Measurements from ENCODE around the gene AMT. TPM values are rescaled to one million over a fixed set of nuclear protein-coding genes. Genes with fewer than 3 reads are reported as not detected.

The AMT gene
- total and polyA plus RNA-seq, 2 experiments from 2014 or later = 32.8 to 35.6 TPM

DNA sequence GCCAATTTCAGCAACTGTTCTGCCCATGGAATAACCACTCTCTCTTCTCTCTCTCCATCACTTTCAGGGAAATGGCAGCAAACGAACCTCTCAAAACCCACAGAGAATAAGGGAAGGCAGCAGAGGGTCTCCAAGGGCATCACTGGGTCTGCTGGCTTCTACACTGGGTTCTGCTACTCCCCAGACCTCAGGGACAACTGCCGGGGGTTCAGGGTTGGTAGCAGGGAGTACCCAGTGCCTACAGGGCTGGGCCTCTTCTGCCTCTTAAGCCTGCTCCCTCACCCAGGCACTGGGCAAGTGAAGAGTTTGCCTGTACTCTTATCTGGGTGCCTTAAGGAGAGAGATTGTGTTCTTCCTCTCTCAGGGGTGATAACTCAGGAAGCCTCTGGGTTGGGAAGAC, 7.5 kb downstream of the AMT start:
- H3F3A ChIP-seq (replicated peaks; ENCODE audit: low read depth) = peaks cover 14% of the 10 kb centered on the region
- H3K4me2 ChIP-seq = no peak overlapping the region
- peaks cover 11% of the 10 kb centered on the region for H3K4me1 ChIP-seq (ENCODE audit: insufficient read depth)
- H3K4me1 Mint-ChIP-seq = peaks cover 28% of the 10 kb centered on the region
- no peaks in the 10 kb centered on the region for H3K9me2 ChIP-seq (ENCODE audit: insufficient read depth)
- TF ChIP-seq, protein P1, sequence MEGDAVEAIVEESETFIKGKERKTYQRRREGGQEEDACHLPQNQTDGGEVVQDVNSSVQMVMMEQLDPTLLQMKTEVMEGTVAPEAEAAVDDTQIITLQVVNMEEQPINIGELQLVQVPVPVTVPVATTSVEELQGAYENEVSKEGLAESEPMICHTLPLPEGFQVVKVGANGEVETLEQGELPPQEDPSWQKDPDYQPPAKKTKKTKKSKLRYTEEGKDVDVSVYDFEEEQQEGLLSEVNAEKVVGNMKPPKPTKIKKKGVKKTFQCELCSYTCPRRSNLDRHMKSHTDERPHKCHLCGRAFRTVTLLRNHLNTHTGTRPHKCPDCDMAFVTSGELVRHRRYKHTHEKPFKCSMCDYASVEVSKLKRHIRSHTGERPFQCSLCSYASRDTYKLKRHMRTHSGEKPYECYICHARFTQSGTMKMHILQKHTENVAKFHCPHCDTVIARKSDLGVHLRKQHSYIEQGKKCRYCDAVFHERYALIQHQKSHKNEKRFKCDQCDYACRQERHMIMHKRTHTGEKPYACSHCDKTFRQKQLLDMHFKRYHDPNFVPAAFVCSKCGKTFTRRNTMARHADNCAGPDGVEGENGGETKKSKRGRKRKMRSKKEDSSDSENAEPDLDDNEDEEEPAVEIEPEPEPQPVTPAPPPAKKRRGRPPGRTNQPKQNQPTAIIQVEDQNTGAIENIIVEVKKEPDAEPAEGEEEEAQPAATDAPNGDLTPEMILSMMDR (conservative IDR thresholded peaks at IDR 0.05; ENCODE audit: low read depth in 2 of 2) = no peak
- no peak for TF ChIP-seq ZNF331 (CRISPR knock-in tag; IDR thresholded peaks at IDR 0.05; ENCODE audit: low read depth)
- TF ChIP-seq NANOG (IDR thresholded peaks at IDR 0.05; ENCODE audit: borderline replicate concordance) = no peak
- TF ChIP-seq, protein P2, sequence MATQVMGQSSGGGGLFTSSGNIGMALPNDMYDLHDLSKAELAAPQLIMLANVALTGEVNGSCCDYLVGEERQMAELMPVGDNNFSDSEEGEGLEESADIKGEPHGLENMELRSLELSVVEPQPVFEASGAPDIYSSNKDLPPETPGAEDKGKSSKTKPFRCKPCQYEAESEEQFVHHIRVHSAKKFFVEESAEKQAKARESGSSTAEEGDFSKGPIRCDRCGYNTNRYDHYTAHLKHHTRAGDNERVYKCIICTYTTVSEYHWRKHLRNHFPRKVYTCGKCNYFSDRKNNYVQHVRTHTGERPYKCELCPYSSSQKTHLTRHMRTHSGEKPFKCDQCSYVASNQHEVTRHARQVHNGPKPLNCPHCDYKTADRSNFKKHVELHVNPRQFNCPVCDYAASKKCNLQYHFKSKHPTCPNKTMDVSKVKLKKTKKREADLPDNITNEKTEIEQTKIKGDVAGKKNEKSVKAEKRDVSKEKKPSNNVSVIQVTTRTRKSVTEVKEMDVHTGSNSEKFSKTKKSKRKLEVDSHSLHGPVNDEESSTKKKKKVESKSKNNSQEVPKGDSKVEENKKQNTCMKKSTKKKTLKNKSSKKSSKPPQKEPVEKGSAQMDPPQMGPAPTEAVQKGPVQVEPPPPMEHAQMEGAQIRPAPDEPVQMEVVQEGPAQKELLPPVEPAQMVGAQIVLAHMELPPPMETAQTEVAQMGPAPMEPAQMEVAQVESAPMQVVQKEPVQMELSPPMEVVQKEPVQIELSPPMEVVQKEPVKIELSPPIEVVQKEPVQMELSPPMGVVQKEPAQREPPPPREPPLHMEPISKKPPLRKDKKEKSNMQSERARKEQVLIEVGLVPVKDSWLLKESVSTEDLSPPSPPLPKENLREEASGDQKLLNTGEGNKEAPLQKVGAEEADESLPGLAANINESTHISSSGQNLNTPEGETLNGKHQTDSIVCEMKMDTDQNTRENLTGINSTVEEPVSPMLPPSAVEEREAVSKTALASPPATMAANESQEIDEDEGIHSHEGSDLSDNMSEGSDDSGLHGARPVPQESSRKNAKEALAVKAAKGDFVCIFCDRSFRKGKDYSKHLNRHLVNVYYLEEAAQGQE (IDR thresholded peaks at IDR 0.05; ENCODE audit: unreplicated experiment) = no peak
- TF ChIP-seq, protein P3, sequence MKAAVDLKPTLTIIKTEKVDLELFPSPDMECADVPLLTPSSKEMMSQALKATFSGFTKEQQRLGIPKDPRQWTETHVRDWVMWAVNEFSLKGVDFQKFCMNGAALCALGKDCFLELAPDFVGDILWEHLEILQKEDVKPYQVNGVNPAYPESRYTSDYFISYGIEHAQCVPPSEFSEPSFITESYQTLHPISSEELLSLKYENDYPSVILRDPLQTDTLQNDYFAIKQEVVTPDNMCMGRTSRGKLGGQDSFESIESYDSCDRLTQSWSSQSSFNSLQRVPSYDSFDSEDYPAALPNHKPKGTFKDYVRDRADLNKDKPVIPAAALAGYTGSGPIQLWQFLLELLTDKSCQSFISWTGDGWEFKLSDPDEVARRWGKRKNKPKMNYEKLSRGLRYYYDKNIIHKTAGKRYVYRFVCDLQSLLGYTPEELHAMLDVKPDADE (IDR thresholded peaks at IDR 0.05) = no peak
- TF ChIP-seq POLR2AphosphoS5 (IDR thresholded peaks at IDR 0.05; ENCODE audit: low read depth) = no peak
- TF ChIP-seq CREB1 (CRISPR knock-in tag; IDR thresholded peaks at IDR 0.05; ENCODE audit: low read depth) = no peak
- no peak for TF ChIP-seq ZNF114 (CRISPR knock-in tag; IDR thresholded peaks at IDR 0.05)
- TF ChIP-seq EZH2phosphoT487 (IDR thresholded peaks at IDR 0.05; ENCODE audit: unreplicated experiment) = no peak
- no peak for TF ChIP-seq EZH2 (IDR thresholded peaks at IDR 0.05; ENCODE audit: low read depth, unreplicated experiment)
- TF ChIP-seq, protein P4, sequence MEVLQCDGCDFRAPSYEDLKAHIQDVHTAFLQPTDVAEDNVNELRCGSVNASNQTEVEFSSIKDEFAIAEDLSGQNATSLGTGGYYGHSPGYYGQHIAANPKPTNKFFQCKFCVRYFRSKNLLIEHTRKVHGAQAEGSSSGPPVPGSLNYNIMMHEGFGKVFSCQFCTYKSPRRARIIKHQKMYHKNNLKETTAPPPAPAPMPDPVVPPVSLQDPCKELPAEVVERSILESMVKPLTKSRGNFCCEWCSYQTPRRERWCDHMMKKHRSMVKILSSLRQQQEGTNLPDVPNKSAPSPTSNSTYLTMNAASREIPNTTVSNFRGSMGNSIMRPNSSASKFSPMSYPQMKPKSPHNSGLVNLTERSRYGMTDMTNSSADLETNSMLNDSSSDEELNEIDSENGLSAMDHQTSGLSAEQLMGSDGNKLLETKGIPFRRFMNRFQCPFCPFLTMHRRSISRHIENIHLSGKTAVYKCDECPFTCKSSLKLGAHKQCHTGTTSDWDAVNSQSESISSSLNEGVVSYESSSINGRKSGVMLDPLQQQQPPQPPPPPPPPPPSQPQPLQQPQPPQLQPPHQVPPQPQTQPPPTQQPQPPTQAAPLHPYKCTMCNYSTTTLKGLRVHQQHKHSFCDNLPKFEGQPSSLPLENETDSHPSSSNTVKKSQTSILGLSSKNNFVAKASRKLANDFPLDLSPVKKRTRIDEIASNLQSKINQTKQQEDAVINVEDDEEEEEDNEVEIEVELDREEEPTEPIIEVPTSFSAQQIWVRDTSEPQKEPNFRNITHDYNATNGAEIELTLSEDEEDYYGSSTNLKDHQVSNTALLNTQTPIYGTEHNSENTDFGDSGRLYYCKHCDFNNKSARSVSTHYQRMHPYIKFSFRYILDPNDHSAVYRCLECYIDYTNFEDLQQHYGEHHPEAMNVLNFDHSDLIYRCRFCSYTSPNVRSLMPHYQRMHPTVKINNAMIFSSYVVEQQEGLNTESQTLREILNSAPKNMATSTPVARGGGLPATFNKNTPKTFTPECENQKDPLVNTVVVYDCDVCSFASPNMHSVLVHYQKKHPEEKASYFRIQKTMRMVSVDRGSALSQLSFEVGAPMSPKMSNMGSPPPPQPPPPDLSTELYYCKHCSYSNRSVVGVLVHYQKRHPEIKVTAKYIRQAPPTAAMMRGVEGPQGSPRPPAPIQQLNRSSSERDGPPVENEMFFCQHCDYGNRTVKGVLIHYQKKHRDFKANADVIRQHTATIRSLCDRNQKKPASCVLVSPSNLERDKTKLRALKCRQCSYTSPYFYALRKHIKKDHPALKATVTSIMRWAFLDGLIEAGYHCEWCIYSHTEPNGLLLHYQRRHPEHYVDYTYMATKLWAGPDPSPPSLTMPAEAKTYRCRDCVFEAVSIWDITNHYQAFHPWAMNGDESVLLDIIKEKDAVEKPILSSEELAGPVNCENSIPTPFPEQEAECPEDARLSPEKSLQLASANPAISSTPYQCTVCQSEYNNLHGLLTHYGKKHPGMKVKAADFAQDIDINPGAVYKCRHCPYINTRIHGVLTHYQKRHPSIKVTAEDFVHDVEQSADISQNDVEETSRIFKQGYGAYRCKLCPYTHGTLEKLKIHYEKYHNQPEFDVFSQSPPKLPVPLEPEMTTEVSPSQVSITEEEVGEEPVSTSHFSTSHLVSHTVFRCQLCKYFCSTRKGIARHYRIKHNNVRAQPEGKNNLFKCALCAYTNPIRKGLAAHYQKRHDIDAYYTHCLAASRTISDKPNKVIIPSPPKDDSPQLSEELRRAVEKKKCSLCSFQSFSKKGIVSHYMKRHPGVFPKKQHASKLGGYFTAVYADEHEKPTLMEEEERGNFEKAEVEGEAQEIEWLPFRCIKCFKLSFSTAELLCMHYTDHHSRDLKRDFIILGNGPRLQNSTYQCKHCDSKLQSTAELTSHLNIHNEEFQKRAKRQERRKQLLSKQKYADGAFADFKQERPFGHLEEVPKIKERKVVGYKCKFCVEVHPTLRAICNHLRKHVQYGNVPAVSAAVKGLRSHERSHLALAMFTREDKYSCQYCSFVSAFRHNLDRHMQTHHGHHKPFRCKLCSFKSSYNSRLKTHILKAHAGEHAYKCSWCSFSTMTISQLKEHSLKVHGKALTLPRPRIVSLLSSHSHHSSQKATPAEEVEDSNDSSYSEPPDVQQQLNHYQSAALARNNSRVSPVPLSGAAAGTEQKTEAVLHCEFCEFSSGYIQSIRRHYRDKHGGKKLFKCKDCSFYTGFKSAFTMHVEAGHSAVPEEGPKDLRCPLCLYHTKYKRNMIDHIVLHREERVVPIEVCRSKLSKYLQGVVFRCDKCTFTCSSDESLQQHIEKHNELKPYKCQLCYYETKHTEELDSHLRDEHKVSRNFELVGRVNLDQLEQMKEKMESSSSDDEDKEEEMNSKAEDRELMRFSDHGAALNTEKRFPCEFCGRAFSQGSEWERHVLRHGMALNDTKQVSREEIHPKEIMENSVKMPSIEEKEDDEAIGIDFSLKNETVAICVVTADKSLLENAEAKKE (CRISPR knock-in tag; IDR thresholded peaks at IDR 0.05) = no peak
- H3K27ac Mint-ChIP-seq = no peak overlapping the region
- H3K4me3 Mint-ChIP-seq = no peak overlapping the region
- H3K27ac ChIP-seq (ENCODE audit: low read depth) = no peak overlapping the region
- H3K4me3 ChIP-seq = no peak overlapping the region
- H3K27me3 Mint-ChIP-seq (ENCODE audit: insufficient read depth, low read depth, poor library complexity) = peaks cover 11% of the 10 kb centered on the region
- no peak overlapping the region for H2AFZ ChIP-seq
- ATAC-seq = no peak
- DNase-seq (ENCODE audit: low spot score) = no peak
- H3K36me3 Mint-ChIP-seq (ENCODE audit: low read depth) = peaks cover 33% of the 10 kb centered on the region
- no peaks in the 10 kb centered on the region for H3K9me3 Mint-ChIP-seq
- H3K36me3 ChIP-seq (ENCODE audit: insufficient read depth) = no peaks in the 10 kb centered on the region
- H4K20me1 ChIP-seq (replicated peaks; ENCODE audit: insufficient read depth) = peaks cover 15% of the 10 kb centered on the region
- no peaks in the 10 kb centered on the region for H3K27me3 ChIP-seq (ENCODE audit: insufficient read depth)
- peaks cover 16% of the 10 kb centered on the region for H3K79me2 ChIP-seq (replicated peaks; ENCODE audit: insufficient read depth)

Data from GM23338 (cell line).